OCI-LY3 (cell line): ENCODE measurements around the gene PERP.

ENCODE experiments used
- CTCF ChIP-seq: fragments of 200-600, 300-600 bp; sonication (generic); IDR thresholded peaks from 2 replicates; pipeline ENCODE4 v1.5.1; 2014; ENCODE audit warnings: antibody characterized with exemption, low read length, low read depth
- EZH2phosphoT487 ChIP-seq: fragments of 200-600 bp; shearing (Covaris generic); IDR thresholded peaks from 2 replicates; pipeline ENCODE4 v1.6.1; 2018; ENCODE audit warnings: antibody characterized with exemption, mixed run types, low read depth

- no peak for TF ChIP-seq CTCF
- TF ChIP-seq EZH2phosphoT487, result no peak
Observed at GRCh38 chr6:138092686-138093085, 14.5 kb downstream of the PERP start.
